ENCODE results near the gene STARD13. TPM values are rescaled to one million over a fixed set of nuclear protein-coding genes. Genes with fewer than 3 reads are reported as not detected.
A peak's percentile ranks its signal among the peaks of the same experiment; 100 is the strongest.

Gene STARD13
- total RNA-seq, 2 donors from 2014 or later, result 27.4 to 31.1 TPM

- no peak for TF ChIP-seq CTCF (IDR thresholded peaks at IDR 0.05)
- no peak for TF ChIP-seq POLR2A (IDR thresholded peaks at IDR 0.05)
- no peak for TF ChIP-seq POLR2AphosphoS5 (IDR thresholded peaks at IDR 0.05)
- no peak for DNase-seq (ENCODE audit: low spot score)
- no peak overlapping the region for H3K4me3 ChIP-seq
- no peaks in the 10 kb centered on the region for H3K4me1 ChIP-seq (replicated peaks)
- intact Hi-C loops (cut with DNase I), result no loop called here
- H3K27ac ChIP-seq, result no peak overlapping the region
- no peaks in the 10 kb centered on the region for H3K36me3 ChIP-seq
- H3K9me3 ChIP-seq, result no peaks in the 10 kb centered on the region
- 98% methylated on average over 2 of the region's 2 CpGs for WGBS
- H3K27me3 ChIP-seq (replicated peaks; ENCODE audit: insufficient read depth), result no peaks in the 10 kb centered on the region
Measured at GRCh38 chr13:33326723-33327122, 41.2 kb upstream of the STARD13 start.

- Histone ChIP-seq H3K36me3 (no peaks in the 10 kb centered on the region), H3K4me3 (no peak overlapping the region), H3K4me1 (replicated peaks) (no peaks in the 10 kb centered on the region), H3K27me3 (replicated peaks; ENCODE audit: insufficient read depth) (no peaks in the 10 kb centered on the region), H3K9me3 (no peaks in the 10 kb centered on the region), H3K27ac (no peak overlapping the region)
- no peak for DNase-seq (ENCODE audit: low spot score)
- TF ChIP-seq POLR2AphosphoS5 (IDR thresholded peaks at IDR 0.05), result no peak
- TF ChIP-seq CTCF (IDR thresholded peaks at IDR 0.05), result no peak
- no peak for TF ChIP-seq POLR2A (IDR thresholded peaks at IDR 0.05)
- intact Hi-C loops (cut with DNase I), result no loop called here
- 88% methylated on average over 3 of the region's 3 CpGs for WGBS
Measured at GRCh38 chr13:33326246-33326645, 40.7 kb upstream of the STARD13 start.

- Histone ChIP-seq H3K4me3 (no peak overlapping the region), H3K36me3 (no peaks in the 10 kb centered on the region), H3K4me1 (replicated peaks) (no peaks in the 10 kb centered on the region), H3K9me3 (no peaks in the 10 kb centered on the region), H3K27me3 (replicated peaks; ENCODE audit: insufficient read depth) (no peaks in the 10 kb centered on the region), H3K27ac (no peak overlapping the region)
- WGBS, result 68% methylated on average over 7 of the region's 7 CpGs
- TF ChIP-seq CTCF (IDR thresholded peaks at IDR 0.05) (no peak), POLR2A (IDR thresholded peaks at IDR 0.05) (no peak), POLR2AphosphoS5 (IDR thresholded peaks at IDR 0.05) (no peak)
- DNase-seq (ENCODE audit: low spot score), result no peak
- intact Hi-C loops (cut with DNase I), result no loop called here
Measured at GRCh38 chr13:33323801-33324510, 38.4 kb upstream of the STARD13 start.

- Histone ChIP-seq H3K4me1 (replicated peaks) (no peaks in the 10 kb centered on the region), H3K27ac (no peak overlapping the region), H3K36me3 (no peaks in the 10 kb centered on the region), H3K4me3 (no peak overlapping the region), H3K9me3 (no peaks in the 10 kb centered on the region), H3K27me3 (replicated peaks; ENCODE audit: insufficient read depth) (no peaks in the 10 kb centered on the region)
- 82% methylated on average over 7 of the region's 7 CpGs for WGBS
- TF ChIP-seq POLR2A (IDR thresholded peaks at IDR 0.05), result no peak
- TF ChIP-seq POLR2AphosphoS5 (IDR thresholded peaks at IDR 0.05), result no peak
- no peak for TF ChIP-seq CTCF (IDR thresholded peaks at IDR 0.05)
- intact Hi-C loops (cut with DNase I), result no loop called here
- DNase-seq (ENCODE audit: low spot score), result no peak
Measured at GRCh38 chr13:33322965-33323668, 37.6 kb upstream of the STARD13 start.

GRCh38 chr13:33322543-33322809 is 36.9 kb upstream of the STARD13 start:
- no peak for DNase-seq (ENCODE audit: low spot score)
- intact Hi-C loops (cut with DNase I), result no loop called here
- Histone ChIP-seq H3K4me3 (no peak overlapping the region), H3K27ac (peak overlapping the region in 1 of 2 donors; percentile 45), H3K9me3 (no peaks in the 10 kb centered on the region), H3K4me1 (replicated peaks) (no peaks in the 10 kb centered on the region), H3K27me3 (replicated peaks; ENCODE audit: insufficient read depth) (no peaks in the 10 kb centered on the region), H3K36me3 (no peaks in the 10 kb centered on the region)
- TF ChIP-seq CTCF (IDR thresholded peaks at IDR 0.05) (no peak), POLR2AphosphoS5 (IDR thresholded peaks at IDR 0.05) (no peak), POLR2A (IDR thresholded peaks at IDR 0.05) (no peak)
- 64% methylated on average over 5 of the region's 5 CpGs for whole genome bisulfite sequencing
